Neural cell (in vitro differentiated cells): ENCODE results near the gene METRN.

ENCODE experiments used
- POLR2AphosphoS5 ChIP-seq: IDR thresholded peaks from 2 replicates; pipeline ENCODE4 v1.6.1; 2012
- RAD21 ChIP-seq: fragments of 450-650 bp; conservative IDR thresholded peaks from 2 replicates; pipeline ENCODE4 v1.6.1; 2014; ENCODE audit warnings: antibody characterized with exemption, mild to moderate bottlenecking, moderate library complexity
- TF ChIP-seq, protein P1 (sequence below): fragments of 450-650 bp; IDR thresholded peaks from 2 replicates; pipeline ENCODE4 v1.5.1; 2014; ENCODE audit warnings: antibody characterized with exemption, mild to moderate bottlenecking, moderate library complexity; ENCODE audit not compliant: poor library complexity, severe bottlenecking
- TF ChIP-seq, protein P2 (sequence below): IDR thresholded peaks from 2 replicates; pipeline ENCODE4 v1.6.1; 2012; ENCODE audit warnings: borderline replicate concordance

DNA sequence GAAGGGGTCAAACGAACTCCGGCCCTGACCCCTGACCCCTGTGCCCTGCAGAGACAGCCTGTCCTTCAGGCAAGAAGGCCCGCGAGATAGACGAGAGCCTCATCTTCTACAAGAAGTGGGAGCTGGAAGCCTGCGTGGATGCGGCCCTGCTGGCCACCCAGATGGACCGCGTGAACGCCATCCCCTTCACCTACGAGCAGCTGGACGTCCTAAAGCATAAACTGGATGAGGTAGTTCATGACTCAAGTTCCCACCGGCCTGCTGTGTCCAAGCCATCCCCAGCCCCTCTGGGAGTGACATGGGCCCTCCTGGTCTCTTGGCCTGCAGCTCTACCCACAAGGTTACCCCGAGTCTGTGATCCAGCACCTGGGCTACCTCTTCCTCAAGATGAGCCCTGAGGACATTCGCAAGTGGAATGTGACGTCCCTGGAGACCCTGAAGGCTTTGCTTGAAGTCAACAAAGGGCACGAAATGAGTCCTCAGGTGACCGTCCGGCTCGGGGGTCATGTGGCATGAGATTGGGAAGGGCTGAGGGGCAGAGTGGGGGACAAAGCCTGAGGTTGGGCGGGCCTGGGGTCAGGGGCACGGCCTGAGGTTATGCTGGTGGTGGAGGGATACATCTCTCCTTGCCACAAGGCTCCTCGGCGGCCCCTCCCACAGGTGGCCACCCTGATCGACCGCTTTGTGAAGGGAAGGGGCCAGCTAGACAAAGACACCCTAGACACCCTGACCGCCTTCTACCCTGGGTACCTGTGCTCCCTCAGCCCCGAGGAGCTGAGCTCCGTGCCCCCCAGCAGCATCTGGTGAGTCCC, 51.3 kb downstream of the METRN start:
- TF ChIP-seq, protein P1, sequence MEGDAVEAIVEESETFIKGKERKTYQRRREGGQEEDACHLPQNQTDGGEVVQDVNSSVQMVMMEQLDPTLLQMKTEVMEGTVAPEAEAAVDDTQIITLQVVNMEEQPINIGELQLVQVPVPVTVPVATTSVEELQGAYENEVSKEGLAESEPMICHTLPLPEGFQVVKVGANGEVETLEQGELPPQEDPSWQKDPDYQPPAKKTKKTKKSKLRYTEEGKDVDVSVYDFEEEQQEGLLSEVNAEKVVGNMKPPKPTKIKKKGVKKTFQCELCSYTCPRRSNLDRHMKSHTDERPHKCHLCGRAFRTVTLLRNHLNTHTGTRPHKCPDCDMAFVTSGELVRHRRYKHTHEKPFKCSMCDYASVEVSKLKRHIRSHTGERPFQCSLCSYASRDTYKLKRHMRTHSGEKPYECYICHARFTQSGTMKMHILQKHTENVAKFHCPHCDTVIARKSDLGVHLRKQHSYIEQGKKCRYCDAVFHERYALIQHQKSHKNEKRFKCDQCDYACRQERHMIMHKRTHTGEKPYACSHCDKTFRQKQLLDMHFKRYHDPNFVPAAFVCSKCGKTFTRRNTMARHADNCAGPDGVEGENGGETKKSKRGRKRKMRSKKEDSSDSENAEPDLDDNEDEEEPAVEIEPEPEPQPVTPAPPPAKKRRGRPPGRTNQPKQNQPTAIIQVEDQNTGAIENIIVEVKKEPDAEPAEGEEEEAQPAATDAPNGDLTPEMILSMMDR, result no peak
- TF ChIP-seq POLR2AphosphoS5 (no peak), RAD21 (no peak)
- TF ChIP-seq, protein P2, sequence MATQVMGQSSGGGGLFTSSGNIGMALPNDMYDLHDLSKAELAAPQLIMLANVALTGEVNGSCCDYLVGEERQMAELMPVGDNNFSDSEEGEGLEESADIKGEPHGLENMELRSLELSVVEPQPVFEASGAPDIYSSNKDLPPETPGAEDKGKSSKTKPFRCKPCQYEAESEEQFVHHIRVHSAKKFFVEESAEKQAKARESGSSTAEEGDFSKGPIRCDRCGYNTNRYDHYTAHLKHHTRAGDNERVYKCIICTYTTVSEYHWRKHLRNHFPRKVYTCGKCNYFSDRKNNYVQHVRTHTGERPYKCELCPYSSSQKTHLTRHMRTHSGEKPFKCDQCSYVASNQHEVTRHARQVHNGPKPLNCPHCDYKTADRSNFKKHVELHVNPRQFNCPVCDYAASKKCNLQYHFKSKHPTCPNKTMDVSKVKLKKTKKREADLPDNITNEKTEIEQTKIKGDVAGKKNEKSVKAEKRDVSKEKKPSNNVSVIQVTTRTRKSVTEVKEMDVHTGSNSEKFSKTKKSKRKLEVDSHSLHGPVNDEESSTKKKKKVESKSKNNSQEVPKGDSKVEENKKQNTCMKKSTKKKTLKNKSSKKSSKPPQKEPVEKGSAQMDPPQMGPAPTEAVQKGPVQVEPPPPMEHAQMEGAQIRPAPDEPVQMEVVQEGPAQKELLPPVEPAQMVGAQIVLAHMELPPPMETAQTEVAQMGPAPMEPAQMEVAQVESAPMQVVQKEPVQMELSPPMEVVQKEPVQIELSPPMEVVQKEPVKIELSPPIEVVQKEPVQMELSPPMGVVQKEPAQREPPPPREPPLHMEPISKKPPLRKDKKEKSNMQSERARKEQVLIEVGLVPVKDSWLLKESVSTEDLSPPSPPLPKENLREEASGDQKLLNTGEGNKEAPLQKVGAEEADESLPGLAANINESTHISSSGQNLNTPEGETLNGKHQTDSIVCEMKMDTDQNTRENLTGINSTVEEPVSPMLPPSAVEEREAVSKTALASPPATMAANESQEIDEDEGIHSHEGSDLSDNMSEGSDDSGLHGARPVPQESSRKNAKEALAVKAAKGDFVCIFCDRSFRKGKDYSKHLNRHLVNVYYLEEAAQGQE, result no peak
